Measurements from ENCODE around the gene DHRS7C.

DNA sequence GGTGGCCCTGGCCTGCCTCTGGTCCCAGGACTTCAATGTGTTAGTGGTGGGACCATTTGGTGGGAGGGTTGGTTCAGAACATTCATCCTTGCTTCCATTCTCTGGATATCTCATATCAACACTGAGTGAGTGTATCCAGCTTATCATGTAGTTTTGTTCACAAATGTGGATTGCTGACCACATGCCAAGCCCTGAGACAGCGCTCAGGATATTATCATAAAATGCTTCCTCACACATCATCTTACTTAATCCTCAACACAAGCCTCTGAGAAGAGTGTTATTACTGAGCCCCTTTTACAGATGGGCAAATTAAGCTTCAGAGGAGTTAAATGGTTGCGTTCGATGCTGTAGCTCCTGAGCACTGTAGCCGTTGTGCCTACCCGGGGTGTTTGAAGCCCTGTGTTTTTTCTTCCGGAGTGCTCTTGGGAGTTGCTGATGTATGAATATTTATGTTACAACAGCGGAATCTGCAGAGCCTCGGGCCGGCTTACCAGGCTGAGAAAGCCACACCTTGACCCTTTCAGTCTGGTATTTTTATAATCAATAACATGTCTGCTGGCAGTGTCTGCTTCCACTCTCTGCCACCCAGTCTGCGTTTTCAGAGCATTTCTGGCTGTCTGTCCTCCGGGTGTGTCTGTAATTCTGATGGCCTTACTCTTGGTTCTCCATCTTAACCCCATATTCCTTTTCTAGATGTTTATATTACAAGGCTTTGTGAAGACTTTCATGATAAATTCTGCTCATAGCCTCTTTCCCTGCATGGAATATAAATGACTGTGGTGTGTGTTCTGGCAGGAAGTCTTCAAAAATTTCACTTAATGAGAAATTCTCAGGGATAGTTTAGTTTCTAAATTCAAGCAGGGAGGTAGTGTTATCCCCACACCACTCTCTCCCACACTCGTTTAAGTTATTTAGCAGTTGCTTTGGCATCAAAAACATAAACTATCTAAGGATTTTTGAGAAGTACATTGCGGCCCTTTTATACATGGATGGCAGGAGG lies 37.2 kb upstream of the DHRS7C start:
- TF ChIP-seq, protein P1, sequence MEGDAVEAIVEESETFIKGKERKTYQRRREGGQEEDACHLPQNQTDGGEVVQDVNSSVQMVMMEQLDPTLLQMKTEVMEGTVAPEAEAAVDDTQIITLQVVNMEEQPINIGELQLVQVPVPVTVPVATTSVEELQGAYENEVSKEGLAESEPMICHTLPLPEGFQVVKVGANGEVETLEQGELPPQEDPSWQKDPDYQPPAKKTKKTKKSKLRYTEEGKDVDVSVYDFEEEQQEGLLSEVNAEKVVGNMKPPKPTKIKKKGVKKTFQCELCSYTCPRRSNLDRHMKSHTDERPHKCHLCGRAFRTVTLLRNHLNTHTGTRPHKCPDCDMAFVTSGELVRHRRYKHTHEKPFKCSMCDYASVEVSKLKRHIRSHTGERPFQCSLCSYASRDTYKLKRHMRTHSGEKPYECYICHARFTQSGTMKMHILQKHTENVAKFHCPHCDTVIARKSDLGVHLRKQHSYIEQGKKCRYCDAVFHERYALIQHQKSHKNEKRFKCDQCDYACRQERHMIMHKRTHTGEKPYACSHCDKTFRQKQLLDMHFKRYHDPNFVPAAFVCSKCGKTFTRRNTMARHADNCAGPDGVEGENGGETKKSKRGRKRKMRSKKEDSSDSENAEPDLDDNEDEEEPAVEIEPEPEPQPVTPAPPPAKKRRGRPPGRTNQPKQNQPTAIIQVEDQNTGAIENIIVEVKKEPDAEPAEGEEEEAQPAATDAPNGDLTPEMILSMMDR (IDR thresholded peaks at IDR 0.05): no peak
- no peak for TF ChIP-seq POLR2A (IDR thresholded peaks at IDR 0.05)

Data from heart left ventricle (tissue), 13 donors.